WTC11 (cell line): ENCODE data around the gene P2RX1. TPM values are rescaled to one million over a fixed set of nuclear protein-coding genes. Genes with fewer than 3 reads are reported as not detected.

Experiments
- ATAC-seq: fragments of 200-7000 bp; cut with Tn5 transposase; 2 replicates; pipeline ENCODE4 v1.10.0; 2021; ENCODE audit warnings: mild to moderate bottlenecking, moderate library complexity
- CTCF ChIA-PET: fragments of 300-600 bp; sonication (Branson Sonifier 250); formaldehyde crosslinking; loops from one replicate; lab custom pipeline; 2021; ENCODE audit warnings: antibody characterized with exemption; lab: Charles Lee
- POLR2A ChIA-PET: fragments of 350-600 bp; sonication (Branson Sonifier 250); formaldehyde crosslinking; loops from one replicate; lab custom pipeline; 2021; ENCODE audit warnings: antibody characterized with exemption; lab: Charles Lee
- DNase-seq: peaks from one replicate; pipeline ENCODE4 v3.0.0; 2021; ENCODE audit warnings: low spot score
- H3K27ac Mint-ChIP-seq: 2 replicates; pipeline ENCODE4 v1.8.0; 2021; ENCODE audit warnings: mixed read lengths
- H3K27me3 Mint-ChIP-seq: 2 replicates; pipeline ENCODE4 v1.8.0; 2021; ENCODE audit warnings: low read depth, mild to moderate bottlenecking, moderate library complexity, mixed read lengths
- H3K36me3 Mint-ChIP-seq: 2 replicates; pipeline ENCODE4 v1.8.0; 2021; ENCODE audit warnings: mixed read lengths
- H3K4me1 Mint-ChIP-seq: 2 replicates; pipeline ENCODE4 v1.8.0; 2022; ENCODE audit warnings: mixed read lengths
- H3K4me3 Mint-ChIP-seq: 2 replicates; pipeline ENCODE4 v1.8.0; 2021; ENCODE audit warnings: mild to moderate bottlenecking, moderate library complexity, mixed read lengths
- H3K9me3 Mint-ChIP-seq: 2 replicates; pipeline ENCODE4 v1.8.0; 2021; ENCODE audit warnings: mixed read lengths
- AR ChIP-seq: fragments of 250-450 bp; sonication (Bioruptor Pico); IDR thresholded peaks from 2 replicates; pipeline ENCODE4 v1.9.0; 2021; ENCODE audit warnings: mild to moderate bottlenecking
- ATF2 ChIP-seq: sonication (generic); formaldehyde crosslinking; IDR thresholded peaks from 2 replicates; pipeline ENCODE4 v1.8.1; 2022; ENCODE audit warnings: low read depth, missing genetic modification reagents, borderline replicate concordance
- ATF6 ChIP-seq: sonication (generic); formaldehyde crosslinking; IDR thresholded peaks from 2 replicates; pipeline ENCODE4 v1.8.1; 2023; ENCODE audit warnings: mild to moderate bottlenecking, missing genetic modification reagents
- ERG ChIP-seq: fragments of 250-450 bp; sonication (Bioruptor Pico); IDR thresholded peaks from 2 replicates; pipeline ENCODE4 v1.8.0; 2021; ENCODE audit warnings: mild to moderate bottlenecking
- GRHL2 ChIP-seq: fragments of 250-450 bp; sonication (Bioruptor Pico); IDR thresholded peaks from 2 replicates; pipeline ENCODE4 v1.8.0; 2022; ENCODE audit warnings: mild to moderate bottlenecking, moderate library complexity; ENCODE audit not compliant: insufficient replicate concordance, severe bottlenecking
- HMGXB4 ChIP-seq: sonication (generic); formaldehyde crosslinking; IDR thresholded peaks from 2 replicates; pipeline ENCODE4 v1.8.1; 2023; ENCODE audit warnings: mild to moderate bottlenecking, moderate library complexity, missing genetic modification reagents
- JUN ChIP-seq: sonication (generic); formaldehyde crosslinking; IDR thresholded peaks from 2 replicates; pipeline ENCODE4 v1.8.0; 2023; ENCODE audit warnings: mild to moderate bottlenecking, missing genetic modification reagents
- MAX ChIP-seq: sonication (generic); formaldehyde crosslinking; IDR thresholded peaks from 2 replicates; pipeline ENCODE4 v1.8.0; 2022; ENCODE audit warnings: mild to moderate bottlenecking, missing genetic modification reagents
- MLX ChIP-seq: sonication (generic); formaldehyde crosslinking; IDR thresholded peaks from 2 replicates; pipeline ENCODE4 v1.8.1; 2023; ENCODE audit warnings: mild to moderate bottlenecking, missing genetic modification reagents, moderate library complexity
- NR3C1 ChIP-seq: sonication (generic); formaldehyde crosslinking; conservative IDR thresholded peaks from 2 replicates; pipeline ENCODE4 v1.8.1; 2023; ENCODE audit warnings: low read depth, mild to moderate bottlenecking, missing genetic modification reagents
- OVOL2 ChIP-seq: fragments of 250-450 bp; sonication (Bioruptor Pico); IDR thresholded peaks from 2 replicates; pipeline ENCODE4 v1.9.0; 2021; ENCODE audit warnings: mild to moderate bottlenecking, borderline replicate concordance
- PRRX2 ChIP-seq: fragments of 250-450 bp; sonication (Bioruptor Pico); IDR thresholded peaks from 2 replicates; pipeline ENCODE4 v1.8.0; 2021; ENCODE audit warnings: mild to moderate bottlenecking
- TEAD4 ChIP-seq: sonication (generic); formaldehyde crosslinking; IDR thresholded peaks from 2 replicates; pipeline ENCODE4 v1.8.0; 2022; ENCODE audit warnings: mild to moderate bottlenecking, missing genetic modification reagents
- ZNF121 ChIP-seq: sonication (generic); formaldehyde crosslinking; IDR thresholded peaks from 2 replicates; pipeline ENCODE4 v1.8.0; 2023; ENCODE audit warnings: missing genetic modification reagents
- ZNF219 ChIP-seq: sonication (generic); formaldehyde crosslinking; IDR thresholded peaks from 2 replicates; pipeline ENCODE4 v1.8.0; 2023; ENCODE audit warnings: missing genetic modification reagents, mild to moderate bottlenecking, borderline replicate concordance
- ZNF425 ChIP-seq: fragments of 250-450 bp; sonication (Bioruptor Pico); conservative IDR thresholded peaks from 2 replicates; pipeline ENCODE4 v1.9.0; 2021; ENCODE audit warnings: mild to moderate bottlenecking
- total RNA-seq: library from RNA; stranded (reverse); gene quantifications from 3 replicates; pipeline ENCODE4 v1.2.3, GENCODE V29; 2021
- TF ChIP-seq, protein P1 (sequence below): sonication (generic); formaldehyde crosslinking; conservative IDR thresholded peaks from 2 replicates; pipeline ENCODE4 v1.8.1; 2022; ENCODE audit warnings: mild to moderate bottlenecking, missing genetic modification reagents

The P2RX1 gene
- total RNA-seq, 1 experiment from 2014 or later: 0.07 TPM

DNA sequence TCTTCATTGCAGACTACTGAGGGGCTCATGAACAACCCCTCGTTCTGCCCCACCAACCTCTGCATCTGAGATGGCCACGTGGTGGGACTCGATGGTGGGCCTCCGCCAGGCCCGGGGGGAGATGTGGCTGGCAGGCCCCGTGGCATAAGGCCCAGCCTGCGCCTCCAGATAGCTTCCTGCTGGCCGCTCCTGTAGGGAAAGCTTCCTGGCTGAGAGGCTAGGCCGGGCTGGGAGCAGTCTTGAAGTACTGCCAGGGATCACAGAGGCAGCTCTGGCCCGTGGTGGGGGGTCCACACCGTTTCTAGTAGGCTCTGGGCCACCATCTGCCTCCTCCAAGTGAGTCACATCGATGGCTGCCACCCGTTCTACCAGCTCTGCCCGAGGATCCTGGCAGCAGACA is 31.0 kb downstream of the P2RX1 start:
- POLR2A ChIA-PET: no interaction called here
- ATAC-seq (no peak), DNase-seq (no peak)
- no peak for TF ChIP-seq PRRX2 (CRISPR knock-in tag)
- no peak for TF ChIP-seq ATF2 (CRISPR knock-in tag)
- TF ChIP-seq TEAD4 (CRISPR knock-in tag): no peak
- no peak for TF ChIP-seq MLX
- TF ChIP-seq JUN (CRISPR knock-in tag): no peak
- no peak for TF ChIP-seq MAX
- TF ChIP-seq ATF6 (CRISPR knock-in tag): no peak
- no peak for TF ChIP-seq AR (CRISPR knock-in tag)
- no peak for TF ChIP-seq ERG
- H3K27me3 Mint-ChIP-seq: no peaks in the 10 kb centered on the region; the same call in 1 of the 2 replicates
- H3K36me3 Mint-ChIP-seq: 0 out of 2 replicates have a peak, but pooled peaks cover 5% of the 10 kb centered on the region
- H3K4me1 Mint-ChIP-seq: peaks cover 10% of the 10 kb centered on the region
- H3K27ac Mint-ChIP-seq: no peak overlapping the region
- no peaks in the 10 kb centered on the region for H3K9me3 Mint-ChIP-seq
- no peak overlapping the region for H3K4me3 Mint-ChIP-seq
- CTCF ChIA-PET: interaction anchor here (1.0 to 1.7 kb wide), 2 partner anchors 29 to 39 kb away, joined by 4 to 7 read pairs; partner anchors contain the start of gene NCBP3

- Mint-ChIP-seq H3K4me3 (no peak overlapping the region), H3K27me3 (no peaks in the 10 kb centered on the region; the same call in 1 of the 2 replicates), H3K9me3 (no peaks in the 10 kb centered on the region), H3K4me1 (peaks cover 9% of the 10 kb centered on the region), H3K27ac (no peak overlapping the region), H3K36me3 (peaks cover 5% of the 10 kb centered on the region; the same call in 1 of the 2 replicates)
- TF ChIP-seq NR3C1 (CRISPR knock-in tag): no peak
- TF ChIP-seq GRHL2 (CRISPR knock-in tag): no peak
- TF ChIP-seq ZNF121: no peak
- no peak for TF ChIP-seq ZNF219 (CRISPR knock-in tag)
- ChIA-PET CTCF (interaction anchor here (1.7 kb wide), 1 partner anchor 38 kb away, joined by 7 read pairs; the partner anchor contains the start of gene NCBP3), POLR2A (no interaction called here)
- ATAC-seq (no peak), DNase-seq (no peak)
These were observed 32.1 kb downstream of the P2RX1 start for GRCh38 chr17:3884188-3884587.

DNA sequence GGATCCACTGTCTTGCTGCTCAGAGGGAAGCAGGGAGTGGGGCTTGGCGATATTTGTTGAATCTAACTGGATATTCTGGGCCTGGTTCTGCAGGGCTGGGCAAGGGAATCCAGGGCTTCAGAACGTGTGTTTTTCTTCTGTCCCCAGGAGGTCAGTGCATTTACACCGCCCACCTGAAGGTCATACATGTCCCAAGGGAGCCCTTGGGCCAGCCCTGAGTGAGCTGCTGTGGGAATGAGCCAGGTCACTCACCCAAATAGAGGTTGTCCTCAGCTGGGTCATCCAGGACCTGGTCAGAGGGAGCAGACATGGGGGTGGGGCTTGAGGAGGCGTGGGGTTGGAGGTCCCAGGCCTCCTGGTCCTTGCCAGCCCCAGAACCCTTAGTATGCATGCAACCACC is 34.0 kb downstream of the P2RX1 start:
- H3K27ac Mint-ChIP-seq: no peak overlapping the region
- peaks cover 5% of the 10 kb centered on the region; the same call in 1 of the 2 replicates for H3K36me3 Mint-ChIP-seq
- no peak for ATAC-seq
- no peaks in the 10 kb centered on the region for H3K9me3 Mint-ChIP-seq
- CTCF ChIA-PET: no interaction called here
- DNase-seq: no peak
- H3K27me3 Mint-ChIP-seq: no peaks in the 10 kb centered on the region; the same call in 1 of the 2 replicates
- no peak overlapping the region for H3K4me3 Mint-ChIP-seq
- peaks cover 2% of the 10 kb centered on the region; the same call in 1 of the 2 replicates for H3K4me1 Mint-ChIP-seq
- POLR2A ChIA-PET: no interaction called here
- TF ChIP-seq ZNF425 (no peak), HMGXB4 (CRISPR knock-in tag) (no peak), OVOL2 (CRISPR knock-in tag) (no peak)
- TF ChIP-seq, protein P1, sequence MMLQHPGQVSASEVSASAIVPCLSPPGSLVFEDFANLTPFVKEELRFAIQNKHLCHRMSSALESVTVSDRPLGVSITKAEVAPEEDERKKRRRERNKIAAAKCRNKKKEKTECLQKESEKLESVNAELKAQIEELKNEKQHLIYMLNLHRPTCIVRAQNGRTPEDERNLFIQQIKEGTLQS (CRISPR knock-in tag): no peak
